HL-60 (cell line): ENCODE results near the gene GAREM1.

Experiments
- CTCF ChIP-seq: IDR thresholded peaks from one replicate; pipeline ENCODE4 v1.5.1; 2011; ENCODE audit warnings: low read length, control low read depth, inconsistent platforms; ENCODE audit not compliant: insufficient read depth
- GABPA ChIP-seq: IDR thresholded peaks from 2 replicates; pipeline ENCODE4 v1.6.1; 2012; ENCODE audit warnings: low read depth
- POLR2AphosphoS5 ChIP-seq: IDR thresholded peaks from 2 replicates; pipeline ENCODE4 v1.6.1; 2012; ENCODE audit warnings: low read depth
- SPI1 ChIP-seq: IDR thresholded peaks from 2 replicates; pipeline ENCODE4 v1.6.1; 2012; ENCODE audit warnings: low read depth, mild to moderate bottlenecking, borderline replicate concordance

GRCh38 chr18:32378705-32379104, 92.0 kb downstream of the GAREM1 start:
- TF ChIP-seq CTCF (no peak), POLR2AphosphoS5 (no peak), SPI1 (no peak), GABPA (no peak)
